CD4-positive, alpha-beta T cell treated with Interferon gamma for 1 hour (primary cell): ENCODE data around the gene GABRG3.

Source experiments
- DNase-seq: peaks from one replicate; pipeline ENCODE4 v3.0.0-alpha.2; 2020

Gene GABRG3

DNA sequence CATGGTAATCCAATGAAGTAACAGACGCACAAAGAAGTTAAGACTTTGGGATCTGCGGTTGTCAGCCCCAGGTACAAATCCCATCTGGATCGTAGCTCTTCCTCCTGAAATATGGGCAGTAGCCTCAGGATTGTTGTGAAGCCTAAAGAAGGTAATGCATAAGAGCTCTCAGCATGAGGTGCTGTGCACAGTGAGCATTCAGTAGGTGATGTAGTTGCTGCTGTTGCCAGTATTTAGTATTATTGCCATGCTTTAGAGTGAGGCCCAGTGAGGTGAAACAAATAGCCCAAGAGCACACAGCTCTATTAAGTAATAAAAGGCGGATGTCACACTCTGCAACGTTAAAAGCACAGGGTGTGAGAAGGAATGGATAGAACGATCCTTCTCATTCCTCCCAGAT is 225.7 kb downstream of the GABRG3 start:
- no peak for DNase-seq

DNA sequence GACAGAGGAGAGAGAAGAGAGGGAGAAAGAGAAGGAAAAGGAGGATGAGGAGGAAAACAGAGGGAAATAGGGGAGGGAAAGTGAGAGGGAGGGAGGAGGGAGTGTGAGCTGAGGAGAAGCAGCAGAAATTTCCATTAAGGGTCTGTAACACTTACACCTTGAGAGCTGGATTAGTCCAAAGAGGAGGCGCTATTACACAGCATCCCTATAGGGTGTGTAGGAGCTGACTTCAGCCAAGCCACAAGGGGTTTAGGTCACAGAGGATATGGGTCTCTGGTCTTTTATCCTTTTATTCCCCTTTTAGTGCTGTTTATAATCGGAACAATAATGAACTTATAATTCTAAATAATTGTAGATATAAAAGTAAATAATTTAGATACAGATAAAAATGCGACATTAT is 230.4 kb downstream of the GABRG3 start:
- no peak for DNase-seq

DNA sequence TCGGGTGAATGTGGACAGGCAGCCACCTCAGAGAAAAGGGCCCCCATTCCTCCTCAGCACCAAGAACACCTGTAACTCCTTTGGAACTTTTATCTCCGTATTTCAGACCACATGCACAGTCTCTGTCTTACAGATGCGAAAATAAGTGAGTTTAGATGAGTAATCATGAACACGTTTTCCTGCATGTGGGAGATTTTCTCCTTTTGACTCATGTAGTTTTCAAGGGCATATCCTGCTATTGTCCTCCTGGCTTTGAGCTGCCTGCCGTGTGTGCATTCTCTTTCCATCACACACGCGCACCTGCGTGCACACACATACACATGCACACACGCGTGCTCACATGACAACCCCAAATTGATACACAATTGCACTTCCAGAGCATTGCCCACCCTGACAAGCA is 239.2 kb downstream of the GABRG3 start:
- no peak for DNase-seq

DNA sequence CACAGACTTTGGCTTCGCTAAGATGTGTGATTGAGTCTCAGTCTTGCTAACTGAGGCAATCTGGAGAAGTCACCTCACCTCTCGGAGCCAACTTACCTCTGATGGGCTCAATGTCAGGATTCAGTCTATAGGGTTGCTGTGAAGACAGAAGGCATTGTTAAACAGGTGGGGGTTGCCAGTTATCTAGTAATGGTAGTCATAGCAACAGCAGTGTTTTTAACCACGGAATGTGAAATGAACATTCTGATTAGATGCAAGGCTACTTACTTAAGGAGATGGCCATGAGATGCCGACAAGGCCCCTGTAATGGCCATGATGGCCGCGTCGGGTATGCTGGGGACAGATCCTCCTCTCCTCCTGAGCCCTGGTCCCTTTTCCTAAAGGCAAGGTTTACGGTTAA is 243.1 kb downstream of the GABRG3 start:
- DNase-seq: no peak

DNA sequence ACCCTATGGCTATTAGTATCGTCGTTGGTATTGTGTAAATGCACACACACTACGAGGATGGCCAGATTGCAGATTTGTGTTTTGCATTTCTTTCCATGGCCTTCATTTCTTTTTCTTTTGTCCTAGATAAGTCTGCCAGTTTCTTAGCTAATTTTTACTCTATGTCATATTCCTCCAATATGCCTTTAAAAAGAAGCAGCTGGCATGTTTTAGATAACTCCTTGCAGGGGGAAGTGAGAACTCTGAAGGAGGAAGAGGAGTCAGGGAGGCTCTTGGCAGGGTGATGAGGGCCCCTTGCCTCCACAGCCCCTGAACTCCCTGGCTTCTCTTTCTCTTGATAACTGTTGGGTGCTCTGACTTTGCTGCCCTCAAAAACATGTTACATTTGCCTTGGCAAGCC is 244.0 kb downstream of the GABRG3 start:
- DNase-seq: no peak

DNA sequence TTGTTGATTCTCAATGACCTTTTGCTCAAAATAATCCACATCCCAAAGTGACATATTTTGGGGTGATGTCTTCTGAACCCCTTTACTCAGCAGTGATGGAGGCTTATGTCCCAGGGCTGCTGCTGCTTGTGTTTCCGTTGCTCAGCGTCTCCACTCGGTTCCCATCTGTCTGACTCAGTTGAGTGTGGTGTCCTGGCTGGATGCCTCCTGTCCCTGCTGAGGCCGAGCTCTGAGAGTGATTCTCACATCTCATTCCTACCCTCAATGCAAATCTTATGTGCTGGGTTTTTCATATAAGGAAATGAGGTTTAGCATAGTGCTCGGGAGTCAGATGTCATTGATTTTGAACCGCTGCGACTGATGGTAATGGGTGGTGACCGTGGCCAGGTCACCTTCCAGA is 247.4 kb downstream of the GABRG3 start:
- no peak for DNase-seq

DNA sequence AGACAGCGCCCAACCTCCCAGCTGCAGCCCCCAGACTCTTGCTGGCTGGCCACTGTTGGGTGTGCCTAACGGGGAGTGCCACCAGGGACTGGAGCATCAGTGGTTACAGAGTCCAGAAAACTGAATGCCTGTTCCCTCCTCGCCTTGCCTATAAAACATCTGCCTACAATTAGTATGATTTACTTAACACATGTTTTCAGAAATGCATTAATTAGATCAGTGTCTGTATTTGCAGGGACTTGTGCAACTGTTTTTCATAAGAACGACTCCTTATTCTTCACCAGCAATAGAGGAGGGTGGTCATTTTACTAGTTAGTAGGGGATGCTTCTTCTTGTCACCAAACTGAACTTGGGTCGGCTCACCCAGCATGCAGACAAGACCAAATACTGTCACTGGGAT is 248.7 kb downstream of the GABRG3 start:
- DNase-seq: no peak

DNA sequence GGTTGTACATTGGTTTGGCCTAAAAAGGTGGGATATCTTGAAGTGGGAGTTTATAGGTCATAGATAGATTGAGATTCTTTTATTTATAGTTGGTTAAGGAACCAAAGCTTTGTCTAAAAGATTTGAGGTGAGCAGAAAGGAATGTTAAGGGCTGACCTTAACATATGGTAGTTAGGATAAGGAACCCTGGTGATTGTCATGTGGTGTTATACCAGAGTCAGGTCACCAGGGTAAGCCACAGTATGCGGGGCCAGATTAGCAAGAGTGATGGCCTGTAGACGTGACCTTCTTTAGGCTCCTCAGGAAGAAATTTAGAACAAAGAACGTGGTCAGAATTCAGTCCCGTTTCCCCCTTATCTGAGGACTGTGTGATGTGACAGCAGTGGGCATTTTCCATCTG is 249.2 kb downstream of the GABRG3 start:
- DNase-seq: no peak

DNA sequence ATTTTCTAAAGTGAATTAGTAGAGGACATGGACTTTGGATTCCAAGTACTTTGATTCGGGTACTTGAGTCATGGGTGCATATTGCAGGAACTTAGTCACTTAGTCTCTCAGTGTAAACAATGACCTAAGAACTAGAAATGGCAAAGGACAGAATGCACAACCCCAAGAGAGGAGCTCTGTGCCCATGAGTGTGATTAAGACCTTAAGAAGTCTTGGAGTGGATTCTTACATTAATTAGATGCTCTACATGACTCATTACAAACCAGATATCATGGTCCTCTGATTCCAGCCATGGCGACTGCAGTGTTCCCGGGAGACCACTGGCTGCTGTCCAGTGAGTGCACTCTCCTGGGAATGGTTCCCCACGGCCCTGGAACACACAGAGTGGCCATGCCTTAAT is 251.5 kb downstream of the GABRG3 start:
- DNase-seq: no peak

DNA sequence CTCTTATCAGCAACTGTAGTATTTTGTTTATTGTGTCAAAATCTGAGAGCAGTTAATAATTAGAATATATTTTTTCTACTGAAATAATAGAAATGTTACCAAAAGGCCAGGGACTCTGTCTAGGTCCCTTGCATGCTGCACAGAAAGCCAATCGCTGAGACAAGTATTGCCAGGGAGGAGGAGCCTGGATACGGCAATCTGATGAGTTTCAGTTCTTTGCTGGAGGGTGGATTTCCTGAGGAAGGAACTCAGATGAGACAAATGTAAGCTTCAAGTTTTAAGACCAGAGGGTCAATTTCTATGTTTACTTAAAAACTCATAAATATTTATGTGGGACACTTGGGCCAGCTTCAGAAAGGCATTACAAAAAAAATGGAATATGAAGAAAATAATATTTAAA is 252.2 kb downstream of the GABRG3 start:
- DNase-seq: no peak

DNA sequence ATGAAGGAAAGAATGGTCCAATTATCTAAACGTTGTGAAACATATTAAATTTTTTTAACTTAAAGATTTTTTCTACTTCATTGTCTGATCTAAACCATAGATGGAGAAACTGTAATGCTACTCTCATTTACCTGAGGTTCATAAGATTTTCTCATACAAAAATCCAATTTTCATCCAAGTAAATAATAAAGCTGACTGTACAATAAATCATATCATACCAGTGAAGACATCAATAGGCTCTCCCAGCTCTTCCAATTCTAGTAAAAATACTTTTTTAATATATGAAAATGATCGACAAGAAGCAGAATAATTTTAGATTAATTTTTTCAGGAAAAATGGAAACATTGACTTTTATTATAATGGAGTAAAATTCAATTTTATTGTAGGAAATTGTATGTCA is 260.8 kb downstream of the GABRG3 start:
- no peak for DNase-seq

DNA sequence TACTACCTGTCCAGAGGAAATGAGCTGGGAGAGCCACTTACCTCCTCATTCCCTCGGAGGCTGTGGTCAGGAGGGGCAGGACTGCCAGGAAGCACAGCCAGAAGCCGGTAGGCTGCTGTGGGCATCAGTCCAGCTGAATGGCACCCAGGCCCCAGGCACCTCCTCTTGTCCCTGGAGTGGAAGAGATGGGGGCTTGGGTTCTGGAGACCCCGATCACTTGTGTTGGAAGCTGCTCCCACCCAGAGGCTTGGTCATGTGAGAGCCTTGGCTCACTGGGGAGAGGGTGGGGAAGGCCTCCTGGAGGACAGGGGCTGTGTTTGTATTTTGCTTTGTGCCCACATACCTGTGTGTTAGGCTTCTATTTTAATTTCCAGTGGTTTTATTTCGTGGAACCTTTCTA is 261.9 kb downstream of the GABRG3 start:
- no peak for DNase-seq

DNA sequence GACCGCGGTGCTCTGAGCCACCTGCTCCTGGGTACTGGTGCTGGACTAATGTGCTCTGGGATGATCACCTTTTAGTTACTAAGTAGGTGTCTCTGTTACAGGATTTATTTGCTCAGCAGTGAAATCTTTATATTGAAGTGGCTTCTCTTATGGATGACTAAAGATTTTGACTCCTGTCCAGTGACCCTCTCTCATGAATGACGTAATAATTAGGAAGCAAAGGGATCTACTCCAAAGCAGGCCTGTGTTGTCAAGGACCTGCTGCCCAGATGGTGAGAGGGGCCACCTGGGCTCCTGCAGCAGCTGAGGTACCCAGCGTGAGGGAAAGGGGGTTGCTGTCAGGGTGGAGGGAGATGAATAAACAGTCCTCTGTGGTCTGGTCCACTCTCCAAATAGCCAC is 263.6 kb downstream of the GABRG3 start:
- no peak for DNase-seq

DNA sequence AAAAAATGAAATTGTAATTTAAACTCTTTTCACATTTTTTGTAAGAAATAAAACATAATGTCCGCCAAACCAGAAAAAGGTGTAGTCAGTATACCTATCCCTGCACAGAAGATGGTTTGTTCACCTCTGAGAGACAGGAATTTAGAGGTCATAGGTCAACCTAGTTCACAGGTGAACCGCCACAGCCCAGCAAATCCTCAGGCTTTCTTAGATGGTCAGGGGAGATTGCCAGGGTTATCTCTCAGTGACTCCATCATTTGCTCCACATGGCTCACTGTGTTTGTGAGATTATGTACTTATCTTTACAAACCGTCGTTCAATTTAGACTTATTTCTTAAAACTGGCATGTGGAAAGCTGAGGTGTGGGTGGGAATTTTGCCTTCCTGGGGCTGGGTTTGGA is 264.2 kb downstream of the GABRG3 start:
- DNase-seq: no peak

DNA sequence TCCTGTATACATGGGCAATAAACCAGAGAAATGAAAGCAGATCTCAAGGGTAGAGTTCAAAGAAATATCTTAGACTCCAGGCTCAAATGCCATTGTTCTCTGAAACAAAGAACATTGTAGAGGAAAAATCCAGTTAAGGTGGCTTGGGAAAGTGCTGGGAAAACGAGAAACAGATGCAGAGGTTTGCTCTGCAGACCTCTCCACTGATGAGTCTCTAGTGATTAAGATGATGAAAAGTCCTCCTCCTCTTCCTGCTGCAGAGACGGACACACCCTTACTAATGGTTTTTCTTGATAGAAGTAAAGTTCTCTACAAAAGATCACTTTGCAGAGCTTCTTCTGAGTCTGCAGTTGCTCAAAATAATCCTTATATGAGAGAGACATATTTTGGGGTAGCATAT is 264.7 kb downstream of the GABRG3 start:
- DNase-seq: no peak

DNA sequence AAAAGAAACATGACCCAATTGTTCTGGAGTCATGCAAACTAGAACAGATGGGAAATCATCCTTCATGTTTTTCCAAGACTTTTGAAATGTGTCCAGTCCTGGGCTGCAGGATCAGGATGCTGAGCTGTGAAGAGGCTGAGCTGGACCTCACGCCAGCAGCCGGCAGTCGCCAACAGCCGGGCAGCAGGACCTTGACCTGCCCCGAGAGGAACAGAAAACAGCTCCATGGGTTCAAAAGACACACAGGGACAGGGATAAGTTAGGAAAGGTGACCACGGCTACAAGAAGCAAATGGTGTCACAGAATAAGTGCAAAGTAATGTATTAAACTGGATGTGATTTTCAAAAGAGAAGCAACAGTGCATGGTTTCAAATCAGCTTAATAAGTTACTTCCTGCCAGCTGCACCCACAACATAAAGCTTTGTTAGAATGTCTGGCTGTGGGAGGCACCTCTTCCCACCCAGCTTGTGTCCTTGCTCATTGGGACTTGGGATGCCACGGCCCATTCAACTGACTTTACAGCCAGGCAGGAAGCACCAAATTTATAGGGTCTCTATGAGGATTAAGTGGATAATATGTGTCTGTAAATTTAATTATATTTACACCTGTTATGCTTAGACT is 266.4 kb downstream of the GABRG3 start:
- no peak for DNase-seq

DNA sequence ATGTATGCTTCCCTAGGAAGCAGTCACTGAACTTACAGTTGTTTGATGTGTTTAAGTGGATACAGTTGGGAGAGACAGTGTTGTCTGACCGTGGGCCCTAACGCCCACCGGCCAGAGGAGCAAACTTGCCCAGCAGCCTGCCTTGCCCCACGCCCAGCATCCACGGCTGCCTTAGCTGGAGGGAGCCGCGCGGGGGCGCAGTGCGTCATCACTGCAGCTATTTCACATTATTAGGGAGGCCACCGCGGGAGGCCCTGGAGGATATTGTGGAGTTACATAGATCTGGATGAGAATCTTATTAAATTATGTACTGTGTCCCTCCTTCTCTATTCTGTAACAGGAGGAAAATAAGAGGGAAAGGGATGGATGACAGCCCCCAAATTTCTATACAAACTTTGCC is 267.2 kb downstream of the GABRG3 start:
- no peak for DNase-seq

DNA sequence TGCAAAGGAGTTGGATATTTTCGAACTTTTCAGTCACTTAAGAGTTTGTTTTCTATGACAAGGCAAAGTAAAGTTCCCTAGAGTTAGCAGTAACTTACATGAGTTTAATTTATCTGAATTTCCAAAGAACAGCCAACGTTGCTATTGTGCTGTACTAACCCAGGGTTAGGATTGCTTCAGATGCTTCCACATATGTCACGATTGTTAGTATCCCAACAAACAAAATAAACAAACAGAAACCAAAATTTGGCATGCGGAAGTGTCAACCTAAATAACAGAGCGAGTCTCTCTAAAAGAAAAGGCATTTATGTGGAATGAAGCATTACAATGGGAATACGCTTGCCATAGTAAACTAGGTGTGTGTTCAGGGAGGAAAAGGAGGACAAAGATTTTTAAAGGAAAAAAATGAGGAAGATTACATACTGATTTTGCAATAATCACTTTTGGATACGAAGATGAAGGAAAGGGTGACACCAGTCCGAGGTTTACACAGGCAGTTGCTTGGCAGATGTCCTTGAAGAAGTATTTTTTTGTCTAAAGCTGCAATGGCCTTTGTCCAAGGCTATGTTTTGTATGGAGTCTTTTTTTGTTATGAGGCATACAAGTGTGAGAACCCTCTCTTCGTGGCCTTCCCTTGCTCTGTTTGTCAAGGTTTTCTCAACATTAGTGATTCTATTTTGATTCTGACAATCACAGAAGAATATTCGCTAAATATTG is 267.9 kb downstream of the GABRG3 start:
- DNase-seq: no peak

DNA sequence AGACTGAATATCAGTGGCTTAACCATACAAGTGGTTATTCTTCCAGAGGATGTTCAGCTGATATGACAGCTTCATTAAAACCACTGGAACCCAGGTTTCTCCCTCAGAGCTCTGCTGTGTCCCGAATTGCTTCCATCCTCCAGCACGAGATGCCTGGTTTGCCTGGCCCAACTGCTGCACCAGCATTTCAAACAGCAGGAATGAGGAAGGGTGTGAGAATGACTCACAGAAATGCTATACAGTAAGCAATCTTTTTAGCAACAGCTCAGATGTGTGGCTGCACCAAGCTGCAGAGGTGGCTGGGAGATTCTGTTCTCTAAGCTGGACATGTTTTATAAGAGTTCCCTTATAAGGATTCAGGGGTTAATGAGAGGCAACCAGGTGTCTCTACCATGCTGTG is 271.0 kb downstream of the GABRG3 start:
- DNase-seq: no peak

DNA sequence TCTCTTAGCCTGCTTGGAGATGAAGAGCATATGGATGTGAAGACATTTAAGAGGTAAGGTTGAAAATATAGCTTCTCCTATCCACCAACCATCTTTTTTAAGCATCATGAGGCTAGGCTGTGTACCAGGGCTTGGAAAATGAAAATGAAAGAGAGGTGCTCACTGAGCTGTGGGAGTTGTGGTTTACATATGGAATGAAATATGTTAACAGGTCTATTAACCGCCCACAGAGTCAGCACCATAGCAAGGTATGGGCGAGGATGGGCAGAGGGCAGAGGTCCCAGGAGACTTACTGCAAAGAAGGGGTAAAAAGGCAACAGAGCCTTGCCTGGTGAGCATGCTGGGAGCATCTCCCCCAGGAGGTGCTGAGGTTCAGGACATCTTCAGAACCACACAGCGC is 273.1 kb downstream of the GABRG3 start:
- DNase-seq: no peak

DNA sequence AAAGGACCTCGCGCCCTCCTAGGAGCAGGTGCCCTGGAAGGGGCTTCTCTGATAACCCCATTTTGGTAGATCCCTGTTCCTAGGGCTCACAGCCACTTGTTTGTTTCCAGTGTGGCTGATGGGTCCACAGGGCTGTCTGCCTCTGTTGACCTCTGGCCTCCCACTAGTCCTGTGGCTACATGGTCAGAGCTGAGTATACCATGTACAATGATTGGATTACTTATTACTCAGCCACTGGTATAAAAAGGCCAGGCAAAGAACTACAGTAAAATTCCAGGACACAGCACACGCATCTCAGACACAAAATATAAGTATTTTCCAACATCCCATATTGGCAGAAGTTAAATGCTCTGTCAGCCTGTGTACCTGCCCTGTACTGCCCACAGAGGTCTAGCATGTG is 277.3 kb downstream of the GABRG3 start:
- no peak for DNase-seq

DNA sequence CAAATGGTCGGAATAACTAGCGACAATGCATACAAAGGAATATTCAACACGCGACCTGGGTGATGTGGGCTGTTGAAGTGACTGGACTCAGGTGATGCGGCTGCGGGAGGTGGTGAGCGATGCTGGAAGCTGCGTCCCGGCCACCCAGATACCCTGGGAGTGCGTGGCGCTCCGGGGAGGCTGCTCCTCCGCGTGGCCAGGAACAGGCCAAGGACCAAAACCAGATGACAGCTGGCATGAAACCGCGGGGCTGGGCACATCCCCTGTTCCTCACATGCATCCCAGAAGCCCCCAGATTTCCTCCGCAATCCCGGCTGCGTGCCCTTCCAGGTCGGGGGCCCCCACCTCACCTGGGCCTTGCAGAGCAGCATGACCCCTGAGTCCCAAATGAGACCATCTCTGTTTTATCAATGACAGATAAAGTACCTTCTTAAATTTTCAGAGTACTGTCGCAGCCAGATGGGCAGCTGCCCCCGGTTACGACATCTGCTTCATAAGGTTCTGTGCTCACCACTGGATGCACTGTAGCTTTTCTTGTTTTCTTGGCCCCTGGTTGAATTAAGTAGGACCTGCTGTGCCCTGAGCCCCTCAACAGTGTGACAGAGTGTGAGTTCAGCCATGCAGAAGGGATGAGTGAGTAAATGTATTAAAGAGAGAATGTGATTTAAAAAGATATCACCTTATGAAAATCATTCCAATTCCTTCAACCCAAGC is 278.2 kb downstream of the GABRG3 start:
- no peak for DNase-seq

DNA sequence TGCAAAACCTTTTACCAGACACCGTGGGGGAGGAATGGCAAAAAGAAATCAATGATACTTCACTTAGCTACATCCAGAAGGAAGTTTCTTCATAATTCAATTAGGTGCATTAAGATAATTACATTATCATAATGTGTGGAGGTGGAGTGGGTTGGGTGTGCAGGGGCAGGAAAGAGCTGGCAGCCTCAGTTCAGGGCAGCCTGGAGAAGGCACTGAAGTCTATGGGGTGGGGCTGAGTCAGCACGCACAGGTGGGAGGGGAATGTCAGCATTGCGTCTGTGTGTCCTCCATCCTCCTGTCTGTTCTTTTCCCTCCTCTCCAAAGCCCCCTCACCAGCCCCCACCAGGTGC is 278.8 kb downstream of the GABRG3 start:
- no peak for DNase-seq

DNA sequence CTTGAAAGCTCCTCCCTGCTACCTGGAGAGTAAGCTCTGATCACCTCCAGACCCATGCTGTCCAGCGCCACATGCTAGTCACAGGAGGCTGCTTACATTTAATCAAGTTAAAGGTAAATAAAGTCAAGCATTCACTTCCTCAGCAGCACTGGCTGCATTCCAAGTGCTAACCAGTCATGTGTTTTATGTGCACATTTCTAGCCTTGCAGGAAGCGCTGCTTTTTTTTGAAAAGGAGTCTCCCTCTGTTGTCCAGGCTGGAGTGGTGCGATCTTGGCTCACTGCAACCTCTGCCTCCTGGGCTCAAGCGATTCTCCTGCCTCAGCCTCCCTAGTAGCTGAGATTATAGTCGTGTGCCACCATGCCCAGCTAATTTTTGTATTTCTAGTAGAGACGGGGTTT is 279.2 kb downstream of the GABRG3 start:
- DNase-seq: no peak

DNA sequence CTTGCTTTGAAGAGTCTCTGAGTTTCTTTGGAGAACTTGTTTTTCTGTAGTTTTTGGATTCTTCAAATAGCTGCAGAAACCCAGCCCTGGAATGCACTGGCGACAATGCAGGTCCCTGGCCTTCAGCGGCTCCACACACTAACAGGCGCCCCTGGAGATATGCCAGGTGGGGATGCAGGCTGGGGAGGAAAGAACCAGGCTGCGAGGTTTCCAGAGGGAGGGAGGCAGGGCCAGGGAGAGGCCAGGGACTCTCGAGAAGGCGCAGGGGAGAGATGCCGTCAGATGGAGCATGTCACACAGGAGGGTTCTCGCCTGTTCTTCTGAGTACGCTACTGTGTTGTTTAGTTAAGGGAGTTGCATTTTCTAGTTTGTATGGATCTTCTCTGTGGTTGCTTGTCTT is 283.1 kb downstream of the GABRG3 start:
- no peak for DNase-seq
